ENCODE results near the gene NT5C1A.

DNA sequence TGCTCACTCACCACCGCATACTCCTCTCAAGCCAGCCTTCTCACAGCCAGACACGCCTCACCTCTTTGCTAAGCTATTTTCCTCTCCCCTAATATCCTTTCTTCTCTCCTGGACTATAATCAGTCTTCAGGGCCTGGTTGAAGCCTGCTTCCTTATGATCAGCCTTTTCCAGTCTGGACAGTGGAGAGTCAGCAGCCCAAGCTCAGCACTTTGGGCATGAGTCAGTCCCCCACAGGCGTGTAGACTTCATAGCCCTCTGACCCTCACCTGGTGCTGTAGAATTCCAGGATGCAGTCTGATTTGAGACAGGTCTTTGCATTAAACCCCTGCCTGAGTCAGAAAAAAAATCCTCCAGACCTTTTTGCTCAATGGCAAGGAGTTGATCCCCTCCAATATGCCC lies 16.8 kb upstream of the NT5C1A start:
- no peak for TF ChIP-seq EZH2phosphoT487 (IDR thresholded peaks at IDR 0.05; ENCODE audit: insufficient read depth, low read depth)
- TF ChIP-seq EZH2 (IDR thresholded peaks at IDR 0.05; ENCODE audit: insufficient read depth, poor library complexity, severe bottlenecking) = no peak

All from GM23248 (cell line).